MV-4-11 (cell line): ENCODE measurements around the gene AFMID.
A peak's percentile ranks its signal among the peaks of the same experiment; 100 is the strongest.

ENCODE experiments used
- DNase-seq: peaks from one replicate; lab custom pipeline; 2025; lab: John Stamatoyannopoulos, UW

AFMID gene

DNA sequence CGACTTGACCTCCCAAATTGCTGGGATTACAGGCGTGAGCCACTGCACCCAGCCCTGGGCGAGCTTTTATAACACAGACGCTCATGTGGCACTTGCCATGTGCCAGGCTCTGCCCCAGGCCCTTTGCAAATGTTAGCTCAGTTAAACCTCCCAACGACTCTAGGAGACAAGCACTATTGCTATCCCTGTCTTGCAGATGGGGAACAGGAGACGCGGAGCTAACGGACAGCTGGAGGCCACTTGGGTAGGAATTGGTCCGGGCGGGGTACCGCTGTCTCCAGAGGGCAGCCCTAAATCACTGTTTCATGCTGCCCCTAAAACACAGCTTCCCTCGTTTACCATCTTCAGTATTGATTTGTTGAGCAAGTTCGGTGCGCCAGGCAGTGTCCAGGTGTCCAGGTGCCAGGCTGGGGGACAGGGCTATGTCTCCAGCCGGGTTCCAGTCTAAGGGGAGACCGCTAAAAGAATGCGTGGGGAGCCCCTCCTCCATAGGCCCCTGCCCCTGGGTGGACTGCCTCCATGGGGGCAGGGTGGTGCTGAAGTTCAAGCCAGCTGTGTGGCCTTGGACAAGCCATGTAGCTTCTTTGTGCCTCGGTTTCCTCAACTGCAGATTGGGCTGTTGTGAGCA, 68.0 kb downstream of the AFMID start:
- no peak for DNase-seq

DNA sequence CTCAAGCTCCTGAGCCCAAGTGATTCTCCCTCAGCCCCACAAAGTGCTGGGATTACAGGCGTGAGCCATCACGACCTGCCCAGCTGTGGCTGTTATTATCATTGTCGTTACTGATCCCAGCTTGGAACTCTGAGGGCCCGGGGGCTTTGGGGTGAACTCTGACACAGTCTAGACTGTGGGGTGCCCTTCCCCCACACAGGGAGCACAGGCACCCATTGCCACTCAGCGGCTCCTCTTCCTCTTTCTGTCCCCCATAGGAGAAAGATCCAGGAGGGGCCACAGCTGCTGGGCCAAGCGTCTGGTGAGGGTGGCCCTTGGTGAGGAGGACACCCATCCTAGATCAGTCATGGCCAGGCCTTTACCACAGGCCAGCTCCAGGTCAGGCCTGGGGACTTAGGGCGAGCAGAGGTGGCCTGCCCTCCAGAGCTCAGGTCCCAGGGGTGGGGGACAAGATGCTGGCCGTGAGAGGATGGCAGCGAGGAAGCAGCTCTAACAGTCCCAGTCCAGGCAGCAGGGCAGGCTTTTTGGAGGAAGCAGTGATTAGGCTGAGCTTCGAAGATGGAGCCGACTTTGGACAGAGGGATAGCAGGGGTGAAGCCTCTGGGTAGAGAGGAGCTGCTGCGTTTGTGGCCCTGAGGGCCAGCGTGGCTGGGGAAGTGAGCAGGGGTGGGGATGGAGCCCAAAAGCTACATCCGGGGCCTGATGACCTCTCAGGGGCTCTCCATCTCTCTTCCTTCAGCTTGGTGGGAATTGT, 69.0 kb downstream of the AFMID start:
- peak; percentile 57 for DNase-seq

DNA sequence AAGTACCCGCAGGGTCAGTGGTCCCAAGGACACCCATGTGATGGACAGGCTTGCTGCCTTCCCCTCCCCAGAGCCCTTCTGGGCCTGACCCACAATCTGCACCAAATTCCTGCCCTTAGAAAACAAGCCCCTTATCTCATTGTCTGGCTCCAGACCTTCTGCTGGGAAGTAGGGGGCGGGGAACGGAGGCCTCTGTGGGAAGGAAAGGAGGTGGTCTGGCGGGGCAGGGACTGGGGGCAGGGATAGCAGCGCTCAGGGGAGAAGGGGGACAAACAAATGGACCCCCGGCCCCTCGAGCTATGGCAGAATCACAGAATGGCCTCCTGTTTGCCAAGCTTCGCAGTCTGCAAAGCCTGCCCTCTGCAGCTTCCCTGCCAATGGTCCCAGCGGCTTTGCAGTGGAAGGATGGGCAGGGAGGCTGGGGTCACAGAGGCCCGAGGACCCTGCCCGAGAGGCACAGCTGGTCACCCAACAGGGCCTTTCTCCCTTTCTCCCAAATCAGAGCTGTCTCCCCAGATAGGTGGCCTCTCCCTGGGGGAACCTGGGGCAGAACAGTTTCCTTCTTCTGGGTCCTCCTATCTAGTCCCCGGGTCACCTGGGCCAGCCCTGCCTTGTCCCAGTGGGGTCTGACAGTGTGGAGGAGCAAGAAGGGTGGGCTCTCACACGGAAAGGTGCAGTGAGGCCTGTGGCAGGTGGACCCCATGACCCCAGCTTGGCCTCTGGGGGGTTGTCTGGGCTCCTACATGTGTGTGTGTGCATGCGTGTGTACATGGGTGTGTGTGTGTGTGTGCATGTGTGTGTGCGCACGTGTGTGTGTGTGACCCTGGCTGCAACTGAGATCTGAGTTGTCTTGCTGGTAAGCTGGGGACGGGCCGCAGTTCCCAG, 69.8 kb downstream of the AFMID start:
- DNase-seq, result no peak
